ENCODE measurements around the gene HNRNPA1.

HNRNPA1 gene

DNA sequence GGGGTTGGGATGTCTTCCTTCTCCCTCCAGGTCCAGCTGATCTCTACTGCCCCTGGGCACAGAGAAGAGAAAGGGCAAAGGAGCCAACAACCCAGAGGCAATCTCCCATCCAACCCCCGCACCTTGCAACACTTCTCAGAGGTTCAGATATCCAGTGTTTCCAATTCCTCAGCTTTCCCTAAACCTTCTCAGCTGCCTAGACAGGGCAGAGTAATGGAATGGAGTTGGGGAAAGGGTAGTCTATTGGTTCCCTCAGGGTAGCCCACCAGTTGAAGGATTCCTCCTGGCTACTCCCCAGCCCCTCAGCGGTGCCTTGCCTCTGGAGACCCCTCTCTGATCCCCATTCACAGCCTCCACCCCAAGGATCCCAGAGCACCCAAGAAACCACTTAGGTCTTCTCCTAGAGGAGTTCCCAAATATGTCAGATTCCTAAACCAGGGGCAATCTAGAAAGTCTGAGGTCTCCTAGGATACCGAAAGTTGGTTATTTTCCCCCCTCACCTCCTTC is 19.8 kb downstream of the HNRNPA1 start:
- H3K9me3 ChIP-seq (ENCODE audit: severe bottlenecking), result no peaks in the 10 kb centered on the region
- peaks cover 26% of the 10 kb centered on the region for H3K4me1 ChIP-seq (ENCODE audit: insufficient read depth, poor library complexity, severe bottlenecking)
- ATAC-seq (ENCODE audit: low read depth) (no peak; the same call in 2 of the 3 replicates), DNase-seq (ENCODE audit: low spot score) (no peak)
- TF ChIP-seq, protein P1, sequence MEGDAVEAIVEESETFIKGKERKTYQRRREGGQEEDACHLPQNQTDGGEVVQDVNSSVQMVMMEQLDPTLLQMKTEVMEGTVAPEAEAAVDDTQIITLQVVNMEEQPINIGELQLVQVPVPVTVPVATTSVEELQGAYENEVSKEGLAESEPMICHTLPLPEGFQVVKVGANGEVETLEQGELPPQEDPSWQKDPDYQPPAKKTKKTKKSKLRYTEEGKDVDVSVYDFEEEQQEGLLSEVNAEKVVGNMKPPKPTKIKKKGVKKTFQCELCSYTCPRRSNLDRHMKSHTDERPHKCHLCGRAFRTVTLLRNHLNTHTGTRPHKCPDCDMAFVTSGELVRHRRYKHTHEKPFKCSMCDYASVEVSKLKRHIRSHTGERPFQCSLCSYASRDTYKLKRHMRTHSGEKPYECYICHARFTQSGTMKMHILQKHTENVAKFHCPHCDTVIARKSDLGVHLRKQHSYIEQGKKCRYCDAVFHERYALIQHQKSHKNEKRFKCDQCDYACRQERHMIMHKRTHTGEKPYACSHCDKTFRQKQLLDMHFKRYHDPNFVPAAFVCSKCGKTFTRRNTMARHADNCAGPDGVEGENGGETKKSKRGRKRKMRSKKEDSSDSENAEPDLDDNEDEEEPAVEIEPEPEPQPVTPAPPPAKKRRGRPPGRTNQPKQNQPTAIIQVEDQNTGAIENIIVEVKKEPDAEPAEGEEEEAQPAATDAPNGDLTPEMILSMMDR (IDR thresholded peaks at IDR 0.05; ENCODE audit: poor library complexity, severe bottlenecking), result no peak
- no peak overlapping the region for H3K4me3 ChIP-seq (ENCODE audit: severe bottlenecking)
- H3K27ac ChIP-seq (ENCODE audit: poor library complexity, severe bottlenecking), result no peak overlapping the region
- no peaks in the 10 kb centered on the region for H3K36me3 ChIP-seq (ENCODE audit: low read depth)
- H3K27me3 ChIP-seq (ENCODE audit: insufficient read depth, poor library complexity, severe bottlenecking), result no peaks in the 10 kb centered on the region

DNA sequence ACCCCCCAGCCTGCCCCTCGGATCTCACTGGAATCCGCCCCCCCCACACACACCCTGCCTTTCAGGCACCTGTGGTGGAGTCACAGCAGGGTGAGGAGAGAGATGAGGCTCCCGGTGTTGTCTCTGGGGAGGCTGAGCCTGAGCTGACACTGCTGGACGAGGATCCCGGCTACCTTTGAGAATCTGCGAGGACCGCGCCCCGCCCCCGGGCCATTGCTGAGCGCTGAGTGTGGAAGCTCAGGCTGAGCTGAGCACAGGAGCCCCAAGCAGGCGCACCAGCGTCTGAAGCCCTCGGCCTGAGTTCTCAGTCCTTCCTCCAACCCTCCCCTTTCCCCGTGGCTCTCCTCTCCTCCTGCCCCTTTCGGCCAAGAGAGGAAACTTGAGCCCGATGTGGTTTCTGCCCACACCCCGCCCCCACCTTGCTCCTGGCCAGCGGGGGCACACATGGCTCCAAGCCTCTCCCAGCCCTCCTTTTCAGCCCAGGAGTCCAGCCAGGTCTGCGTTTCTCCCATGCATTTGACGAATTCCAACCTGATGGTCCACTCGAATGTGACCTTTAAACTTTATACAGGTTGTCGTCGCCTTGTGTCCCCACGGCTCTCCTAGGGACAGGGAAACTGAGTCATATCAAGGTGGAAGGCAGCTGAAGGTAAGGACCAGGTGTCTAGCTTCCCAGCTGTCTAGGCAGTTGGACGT is 20.4 kb downstream of the HNRNPA1 start, which contains the start of gene NFE2:
Gene NFE2 (minus strand): TSS at position 284 of the 696 bp plus-strand sequence. CDS start 5,767 bp downstream, outside the sequence.
- Histone ChIP-seq H3K4me3 (ENCODE audit: severe bottlenecking) (no peak within 1 kb of the TSS), H3K27ac (ENCODE audit: poor library complexity, severe bottlenecking) (no peak within 1 kb of the TSS), H3K36me3 (ENCODE audit: low read depth) (no peaks in the 10 kb centered on the region), H3K27me3 (ENCODE audit: insufficient read depth, poor library complexity, severe bottlenecking) (no peaks in the 10 kb centered on the region), H3K4me1 (ENCODE audit: insufficient read depth, poor library complexity, severe bottlenecking) (peaks cover 26% of the 10 kb centered on the region), H3K9me3 (ENCODE audit: severe bottlenecking) (no peaks in the 10 kb centered on the region)
- TF ChIP-seq, protein P1 (IDR thresholded peaks at IDR 0.05; ENCODE audit: poor library complexity, severe bottlenecking), result no peak
- peak; percentile 85 for ATAC-seq (ENCODE audit: low read depth)
- peak; percentile 80 for DNase-seq (ENCODE audit: low spot score)

DNA sequence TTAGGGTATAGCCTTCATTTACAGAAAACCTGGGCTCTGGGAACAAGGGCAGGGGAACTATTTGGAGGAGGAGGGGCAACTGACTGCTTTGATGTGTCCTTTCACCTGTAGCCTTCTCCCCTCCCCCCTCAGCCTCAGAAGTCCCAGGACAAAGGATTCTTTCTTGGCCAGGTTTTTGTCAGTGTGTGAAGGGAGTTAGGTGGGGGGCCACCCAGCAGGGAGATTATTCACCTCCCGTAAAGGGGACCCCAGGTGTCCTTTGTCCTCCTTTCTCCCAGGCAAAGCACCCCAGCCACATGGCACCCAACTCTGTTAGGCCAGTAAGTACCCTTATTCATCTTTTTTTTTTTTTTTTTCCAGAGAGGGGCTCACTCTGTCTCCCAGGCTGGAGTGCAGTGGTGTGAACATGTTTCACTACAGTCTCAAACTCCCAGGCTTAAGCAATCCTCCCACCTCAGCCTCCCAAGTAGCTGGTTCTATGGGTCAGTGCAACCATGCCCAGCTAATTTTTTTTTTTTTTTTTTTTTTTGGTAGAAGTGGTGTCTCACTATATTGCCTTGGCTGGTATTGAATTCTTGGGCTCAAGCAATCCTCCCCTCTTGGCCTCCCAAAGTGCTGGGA is 21.0 kb downstream of the HNRNPA1 start:
- Histone ChIP-seq H3K36me3 (ENCODE audit: low read depth) (no peaks in the 10 kb centered on the region), H3K27ac (ENCODE audit: poor library complexity, severe bottlenecking) (no peak overlapping the region), H3K4me3 (ENCODE audit: severe bottlenecking) (no peak overlapping the region), H3K27me3 (ENCODE audit: insufficient read depth, poor library complexity, severe bottlenecking) (no peaks in the 10 kb centered on the region), H3K9me3 (ENCODE audit: severe bottlenecking) (no peaks in the 10 kb centered on the region), H3K4me1 (ENCODE audit: insufficient read depth, poor library complexity, severe bottlenecking) (peaks cover 26% of the 10 kb centered on the region)
- TF ChIP-seq, protein P1 (IDR thresholded peaks at IDR 0.05; ENCODE audit: poor library complexity, severe bottlenecking), result no peak
- DNase-seq (ENCODE audit: low spot score) (no peak), ATAC-seq (ENCODE audit: low read depth) (no peak)

DNA sequence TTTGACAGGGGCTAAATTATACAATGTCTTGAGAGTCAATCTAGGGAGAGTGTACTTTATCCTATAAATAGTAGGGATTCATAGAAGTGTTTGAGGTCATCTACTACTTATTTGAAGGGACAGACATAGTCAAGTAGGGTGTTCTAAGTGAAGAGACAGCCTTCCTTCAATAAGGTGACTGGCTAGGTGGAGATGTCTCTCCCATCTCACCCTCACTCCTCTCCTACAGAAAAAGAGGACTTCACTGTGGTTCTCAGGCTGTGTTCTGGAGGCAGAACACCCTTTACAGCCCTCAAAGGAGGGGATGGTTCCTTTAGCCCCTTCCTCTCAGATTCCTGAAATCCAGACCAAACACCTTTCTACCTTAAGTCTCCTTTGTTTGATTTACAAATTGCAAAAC is 23.1 kb downstream of the HNRNPA1 start:
- no peaks in the 10 kb centered on the region for H3K27me3 ChIP-seq (ENCODE audit: insufficient read depth, poor library complexity, severe bottlenecking)
- H3K4me3 ChIP-seq (ENCODE audit: severe bottlenecking), result no peak overlapping the region
- peaks cover 24% of the 10 kb centered on the region for H3K4me1 ChIP-seq (ENCODE audit: insufficient read depth, poor library complexity, severe bottlenecking)
- no peaks in the 10 kb centered on the region for H3K9me3 ChIP-seq (ENCODE audit: severe bottlenecking)
- ATAC-seq (ENCODE audit: low read depth) (no peak), DNase-seq (ENCODE audit: low spot score) (no peak)
- TF ChIP-seq, protein P1 (IDR thresholded peaks at IDR 0.05; ENCODE audit: poor library complexity, severe bottlenecking), result no peak
- no peak overlapping the region for H3K27ac ChIP-seq (ENCODE audit: poor library complexity, severe bottlenecking)
- H3K36me3 ChIP-seq (ENCODE audit: low read depth), result no peaks in the 10 kb centered on the region
